Gastrocnemius medialis (tissue), 4 donors: Measurements from ENCODE around the gene HEATR5B.

Source experiments
- POLR2A ChIP-seq, 2 donors: fragments of 450-650 bp; IDR thresholded peaks; one replicate each; pipeline ENCODE4 v1.6.1; 2017; ENCODE audit warnings: antibody characterized with exemption in 2 of 2, mild to moderate bottlenecking in 2 of 2, moderate library complexity in 2 of 2
- TF ChIP-seq, protein P1 (sequence below), 5 experiments: fragments of 450-650 bp in 3 of 5; fragments of 200-600 bp in 2 of 5; sonication (generic) in 2 of 5; IDR thresholded peaks in 4 of 5; conservative IDR thresholded peaks in 1 of 5; 1 replicate in 4 of 5; 2 replicates in 1 of 5; pipeline ENCODE4 v1.5.1; 2016 to 2019; ENCODE audit warnings: antibody characterized with exemption in 5 of 5, mild to moderate bottlenecking in 3 of 5, moderate library complexity in 3 of 5

DNA sequence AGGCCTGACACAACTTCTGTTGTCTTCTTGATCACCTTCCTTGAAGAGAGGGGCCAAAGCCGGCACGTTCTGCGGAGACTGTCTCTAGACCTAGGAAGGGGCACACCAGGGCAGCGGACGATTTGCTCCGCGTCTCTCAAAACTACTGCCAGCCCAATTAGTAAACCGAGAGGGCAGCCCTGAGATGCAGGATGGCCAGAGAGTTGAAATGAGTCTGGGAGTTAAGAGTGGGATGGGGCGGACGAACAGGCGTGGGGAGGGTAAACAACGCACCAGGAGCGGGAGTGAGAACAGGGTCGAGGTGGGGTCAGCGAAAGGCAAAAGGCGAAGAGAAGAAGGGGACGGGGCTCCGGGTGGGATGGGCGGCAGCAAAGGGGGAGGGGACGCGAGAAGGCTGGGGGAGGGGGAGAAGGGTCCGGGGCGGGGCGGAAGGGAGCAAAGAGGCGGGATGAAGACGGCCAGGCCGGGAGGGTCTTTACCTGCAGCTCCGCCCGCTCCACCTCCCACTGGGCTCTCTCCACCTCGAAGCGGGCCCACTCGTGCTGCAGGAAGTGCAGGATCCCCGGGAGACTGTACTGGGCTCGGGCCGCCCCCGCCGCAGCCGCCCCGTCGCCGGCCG, 118.3 kb downstream of the HEATR5B start:
- TF ChIP-seq, protein P1, sequence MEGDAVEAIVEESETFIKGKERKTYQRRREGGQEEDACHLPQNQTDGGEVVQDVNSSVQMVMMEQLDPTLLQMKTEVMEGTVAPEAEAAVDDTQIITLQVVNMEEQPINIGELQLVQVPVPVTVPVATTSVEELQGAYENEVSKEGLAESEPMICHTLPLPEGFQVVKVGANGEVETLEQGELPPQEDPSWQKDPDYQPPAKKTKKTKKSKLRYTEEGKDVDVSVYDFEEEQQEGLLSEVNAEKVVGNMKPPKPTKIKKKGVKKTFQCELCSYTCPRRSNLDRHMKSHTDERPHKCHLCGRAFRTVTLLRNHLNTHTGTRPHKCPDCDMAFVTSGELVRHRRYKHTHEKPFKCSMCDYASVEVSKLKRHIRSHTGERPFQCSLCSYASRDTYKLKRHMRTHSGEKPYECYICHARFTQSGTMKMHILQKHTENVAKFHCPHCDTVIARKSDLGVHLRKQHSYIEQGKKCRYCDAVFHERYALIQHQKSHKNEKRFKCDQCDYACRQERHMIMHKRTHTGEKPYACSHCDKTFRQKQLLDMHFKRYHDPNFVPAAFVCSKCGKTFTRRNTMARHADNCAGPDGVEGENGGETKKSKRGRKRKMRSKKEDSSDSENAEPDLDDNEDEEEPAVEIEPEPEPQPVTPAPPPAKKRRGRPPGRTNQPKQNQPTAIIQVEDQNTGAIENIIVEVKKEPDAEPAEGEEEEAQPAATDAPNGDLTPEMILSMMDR (IDR thresholded peaks at IDR 0.05 in 4 of 5, conservative IDR thresholded peaks at IDR 0.05 in 1 of 5), result no peak
- TF ChIP-seq POLR2A (IDR thresholded peaks at IDR 0.05), result no peak
